HepG2 (cell line): ENCODE results near the gene CHP1. TPM values are rescaled to one million over a fixed set of nuclear protein-coding genes. Genes with fewer than 3 reads are reported as not detected.
"Not testable (repeated sequence)": the region's sequence is repeated elsewhere in the genome, so short reads cannot be mapped to it uniquely, and the experiment has no call there.

ENCODE experiments used
- ATAC-seq: fragments of 200-7000 bp; cut with Tn5 transposase; 3 replicates; pipeline ENCODE4 v1.9.1; 2020; ENCODE audit warnings: mild to moderate bottlenecking, moderate library complexity
- BruUV-seq: library from RNA; stranded (reverse); fragments of 400-500 nt; replicated peaks from 2 replicates; lab custom pipeline; 2021; lab: Mats Ljungman, UMichigan
- CTCF ChIA-PET: fragments of 300-600 bp; formaldehyde crosslinking; extraction: SDS; loops from one replicate; lab custom pipeline; 2021; ENCODE audit warnings: low total read pairs, inconsistent platforms, low intra/inter-chr PET ratio; lab: Yijun Ruan, JAX
- POLR2A ChIA-PET: fragments of 350-600 bp; sonication (Branson Sonifier 250); formaldehyde crosslinking; loops from one replicate; lab custom pipeline; 2020; ENCODE audit warnings: antibody characterized with exemption, inconsistent platforms; lab: Yijun Ruan, JAX
- DNase-seq: peaks from one replicate; pipeline ENCODE4 v3.0.0-alpha.2; 2015; ENCODE audit warnings: low spot score
- FAIRE-seq: peaks from 3 replicates; lab custom pipeline; 2011; peaks lifted over from hg19 to GRCh38; lab: Jason Lieb, UNC
- H2AFZ ChIP-seq: one replicate; pipeline ENCODE4 v1.6.1; 2011; ENCODE audit warnings: low read length, inconsistent platforms
- H3K27ac ChIP-seq: fragments of 300-600 bp; 3 replicates; pipeline ENCODE4 v1.8.0; 2011; ENCODE audit warnings: mixed run types, mild to moderate bottlenecking, mixed read lengths, low read length, inconsistent platforms; ENCODE audit not compliant: insufficient read depth; ENCODE audit errors: extremely low read length
- H3K27me3 ChIP-seq, 2 experiments: fragments of 200-600 bp in 1 of 2; 2 replicates in 1 of 2; 3 replicates in 1 of 2; pipeline versions ENCODE4 v1.6.0 to v1.8.0; 2011; ENCODE audit warnings: low read length in 2 of 2, mild to moderate bottlenecking in 2 of 2, moderate library complexity in 2 of 2, inconsistent platforms in 1 of 2; ENCODE audit not compliant: insufficient read depth in 2 of 2, control insufficient read depth in 1 of 2
- H3K36me3 ChIP-seq, 2 experiments: fragments of 200-600 bp in 1 of 2; replicated peaks in 1 of 2; 2 replicates in 1 of 2; 3 replicates in 1 of 2; pipeline versions ENCODE4 v1.5.1 to v1.8.0; 2011; ENCODE audit warnings: low read length in 2 of 2, inconsistent platforms in 1 of 2; ENCODE audit not compliant: insufficient read depth in 2 of 2, control insufficient read depth in 1 of 2
- H3K4me1 ChIP-seq: 2 replicates; pipeline ENCODE4 v1.5.1; 2012; ENCODE audit warnings: low read length, inconsistent platforms; ENCODE audit not compliant: insufficient read depth
- H3K4me2 ChIP-seq: 2 replicates; pipeline ENCODE4 v1.6.0; 2011; ENCODE audit warnings: low read depth, low read length, inconsistent platforms
- H3K4me3 ChIP-seq, 3 experiments: fragments of 200-600 bp in 1 of 3; sonication (generic), shearing (Covaris generic) in 1 of 3; replicated peaks in 1 of 3; 2 replicates each; pipeline ENCODE4 v1.5.1; 2011 to 2016; ENCODE audit warnings: low read length in 3 of 3, inconsistent platforms in 2 of 3, low read depth in 2 of 3, mild to moderate bottlenecking in 2 of 3, control low read depth in 1 of 3, mixed read lengths in 1 of 3; ENCODE audit not compliant: insufficient read depth in 1 of 3
- H3K79me2 ChIP-seq: one replicate; pipeline ENCODE4 v1.6.1; 2011; ENCODE audit warnings: low read length, inconsistent platforms; ENCODE audit not compliant: insufficient read depth
- H3K9ac ChIP-seq: 2 replicates; pipeline ENCODE4 v1.6.0; 2011; ENCODE audit warnings: mild to moderate bottlenecking, low read depth, low read length, inconsistent platforms; ENCODE audit not compliant: insufficient read depth
- H3K9me3 ChIP-seq: 2 replicates; pipeline ENCODE4 v1.5.1; 2012; ENCODE audit warnings: mild to moderate bottlenecking, low read length
- H4K20me1 ChIP-seq: 2 replicates; pipeline ENCODE4 v1.6.0; 2011; ENCODE audit warnings: inconsistent platforms, mild to moderate bottlenecking, low read length, moderate library complexity; ENCODE audit not compliant: insufficient read depth
- E2F5 ChIP-seq: sonication (generic); formaldehyde crosslinking; conservative IDR thresholded peaks from 2 replicates; pipeline ENCODE4 v1.4.0; 2020; ENCODE audit warnings: missing genetic modification reagents
- HMGXB4 ChIP-seq, 2 experiments: sonication (generic) in 1 of 2; formaldehyde crosslinking in 1 of 2; IDR thresholded peaks; 2 replicates each; pipeline versions ENCODE4 v1.4.0 to v1.6.1; 2018 to 2020; ENCODE audit warnings: missing genetic modification reagents in 2 of 2, borderline replicate concordance in 1 of 2, low read depth in 1 of 2, mild to moderate bottlenecking in 1 of 2, missing biosample characterization in 1 of 2
- RARG ChIP-seq: sonication (generic); formaldehyde crosslinking; IDR thresholded peaks from 2 replicates; pipeline ENCODE4 v1.4.0; 2020; ENCODE audit warnings: low read depth, mild to moderate bottlenecking, missing genetic modification reagents
- ZBTB38 ChIP-seq: sonication (generic); formaldehyde crosslinking; IDR thresholded peaks from 2 replicates; pipeline ENCODE4 v1.5.1; 2020; ENCODE audit warnings: mild to moderate bottlenecking, missing genetic modification reagents
- ZNF160 ChIP-seq: sonication (generic); formaldehyde crosslinking; IDR thresholded peaks from 2 replicates; pipeline ENCODE4 v1.8.0; 2022; ENCODE audit warnings: mild to moderate bottlenecking, inconsistent platforms, missing genetic modification reagents
- ZNF230 ChIP-seq: sonication (generic); formaldehyde crosslinking; IDR thresholded peaks from 2 replicates; pipeline ENCODE4 v1.4.0; 2020; ENCODE audit warnings: mild to moderate bottlenecking, missing genetic modification reagents
- ZNF441 ChIP-seq: sonication (generic); formaldehyde crosslinking; IDR thresholded peaks from 2 replicates; pipeline ENCODE4 v1.7.0; 2021; ENCODE audit warnings: missing genetic modification reagents, borderline replicate concordance
- WGBS: methylation state at CpG from one replicate; pipeline ENCODE4 v1.1.6; 2017; ENCODE audit warnings: low lambda C conversion rate; 5-methylcytosine and 5-hydroxymethylcytosine counted together
- in situ Hi-C: cut with HindIII; loops from 2 replicates; pipeline ENCODE4 v1.10.0; 2017; ENCODE audit warnings: low pct_unique_long_range_greater_than_20kb; ENCODE audit not compliant: extremely low pct_ligation_motif_present
- intact Hi-C: fragments of 100-400 bp; cut with micrococcal nuclease; formaldehyde crosslinking; loops from one replicate; pipeline ENCODE4 v1.10.0; 2022; ENCODE audit not compliant: unreplicated experiment
- polyA plus RNA-seq, 8 experiments: library from polyadenylated mRNA; depleted of rRNA in 3 of 8; stranded (reverse) in 7 of 8; unstranded in 1 of 8; fragments of >200 nt; fragmentation: Illumina TruSeq in 4 of 8; extraction: Trizol in 4 of 8; gene quantifications; 2 replicates each; pipeline versions ENCODE4 v1.2.1 to v1.2.3, GENCODE V29; 2011 to 2016; ENCODE audit warnings: low read depth in 4 of 8, missing spikeins in 1 of 8, mixed read lengths in 1 of 8; ENCODE audit not compliant: insufficient read depth in 1 of 8
- total RNA-seq, 5 experiments: library from RNA; depleted of rRNA; stranded (reverse); fragments of >200 nt; fragmentation: Illumina TruSeq; extraction: Trizol; gene quantifications; 2 replicates each; pipeline ENCODE4 v1.2.3, GENCODE V29; 2016; ENCODE audit warnings: low read depth in 1 of 5

Gene CHP1
- total and polyA plus RNA-seq, 2 of the 13 experiments (the other 11 are each of a cell fraction or from before 2014, with no cell fraction given) = 49.6 to 76.4 TPM

- H3K27me3 ChIP-seq, H3K9me3 ChIP-seq: not testable (repeated sequence)
- Histone ChIP-seq H3K4me3 (peak overlapping the region in 2 of 3 experiments; percentile 82 to 91; a peak in 4 of 6 replicates), H3K79me2 (peaks cover 39% of the 10 kb centered on the region)
- POLR2A ChIA-PET = interaction anchor here (0.7 to 1.8 kb wide), 8 partner anchors 23 to 167 kb away, joined by 3 to 11 read pairs (median 6); partner anchors contain the start of genes CHP1, EXD1, INO80 and NUSAP1
- TF ChIP-seq ZNF230 (CRISPR knock-in tag) = 0 out of 2 replicates have a peak, but pooled peaks have one; percentile 4
- TF ChIP-seq HMGXB4 (CRISPR knock-in tag; IDR thresholded peaks at IDR 0.05; ENCODE audit: borderline replicate concordance in 1 of 2, low read depth in 1 of 2) = 0 out of 4 replicates have a peak, but pooled peaks of 1 of the 2 experiments have one; percentile 10
- 0 out of 2 replicates have a peak, but pooled peaks have one; percentile 4 for TF ChIP-seq ZNF160 (CRISPR knock-in tag)
- peak; percentile 23; the same call in 1 of the 2 replicates for TF ChIP-seq RARG (CRISPR knock-in tag)
- TF ChIP-seq E2F5 (CRISPR knock-in tag) = 0 out of 2 replicates have a peak, but pooled peaks have one; percentile 3
- 0 out of 2 replicates have a peak, but pooled peaks have one; percentile 70 for TF ChIP-seq ZBTB38 (CRISPR knock-in tag)
- peak; percentile 3; the same call in 1 of the 2 replicates for TF ChIP-seq ZNF441 (CRISPR knock-in tag)
- TF ChIP-seq, all 625 proteins: peak for 7; not testable (repeated sequence) for 618
- in situ Hi-C loops = loop anchor here (5.0 kb wide), 1 partner anchor 49 kb away; the partner anchor contains the start of genes NUSAP1 and OIP5
- H3K4me1 ChIP-seq = peaks cover 74% of the 10 kb centered on the region
- H4K20me1 ChIP-seq, H2AFZ ChIP-seq, ATAC-seq, FAIRE-seq, CTCF ChIA-PET, DNase-seq: not testable (repeated sequence)
- H3K4me2 ChIP-seq = peak overlapping the region; percentile 72
- WGBS = 71% methylated on average over 19 of the region's 19 CpGs
- peaks cover 0 to 26% of the 10 kb centered on the region in 2 experiments; a peak in 3 of 5 replicates for H3K36me3 ChIP-seq
- H3K27ac ChIP-seq = peak overlapping the region; percentile 86
- H3K9ac ChIP-seq = peak overlapping the region; percentile 98
- BruUV-seq = TSS peak; percentile 74
- intact Hi-C loops = loop anchor here (5.0 kb wide), 2 partner anchors 51 to 209 kb away; partner anchors contain the start of genes CHP1, EXD1 and ITPKA
Observed at GRCh38 chr15:41282980-41283652, 52.0 kb downstream of the CHP1 start.
